Vagina (tissue), 2 donors: ENCODE results near the gene LAMP2.

Source experiments
- CTCF ChIP-seq, 3 experiments: fragments of 450-650 bp in 2 of 3; fragments of 200-600 bp in 1 of 3; sonication (generic) in 1 of 3; IDR thresholded peaks; one replicate each; pipeline ENCODE4 v1.5.1; 2017 to 2019; ENCODE audit warnings: antibody characterized with exemption in 3 of 3, mild to moderate bottlenecking in 2 of 3, moderate library complexity in 2 of 3
- POLR2AphosphoS5 ChIP-seq, 2 donors: sonication (generic); formaldehyde crosslinking; IDR thresholded peaks; one replicate each; pipeline ENCODE4 v1.9.0; 2017; ENCODE audit warnings: antibody characterized with exemption in 2 of 2, mild to moderate bottlenecking in 2 of 2, low read depth in 1 of 2; ENCODE audit not compliant: insufficient read depth in 1 of 2

- no peak for TF ChIP-seq POLR2AphosphoS5 (IDR thresholded peaks at IDR 0.05; ENCODE audit: insufficient read depth in 1 of 2, low read depth in 1 of 2)
- TF ChIP-seq CTCF (IDR thresholded peaks at IDR 0.05) = no peak
Measured at GRCh38 chrX:120486786-120487185, 17.7 kb upstream of the LAMP2 start.
